Measurements from ENCODE around the gene P2RX2.

P2RX2 gene

GRCh38 chr12:132579744-132580143, 38.8 kb upstream of the P2RX2 start:
- no peak overlapping the region for H3K27ac Mint-ChIP-seq
- H3K36me3 Mint-ChIP-seq: peaks cover 77% of the 10 kb centered on the region
- no peaks in the 10 kb centered on the region for H3K27me3 Mint-ChIP-seq
- no peaks in the 10 kb centered on the region for H3K9me3 Mint-ChIP-seq
- ATAC-seq: no peak
- H3K4me3 Mint-ChIP-seq: no peak overlapping the region
- no peaks in the 10 kb centered on the region for H3K4me1 Mint-ChIP-seq

- Mint-ChIP-seq H3K4me3 (no peak overlapping the region), H3K27me3 (no peaks in the 10 kb centered on the region), H3K4me1 (no peaks in the 10 kb centered on the region), H3K9me3 (no peaks in the 10 kb centered on the region), H3K27ac (no peak overlapping the region), H3K36me3 (peaks cover 76% of the 10 kb centered on the region)
- ATAC-seq: no peak
Observed at GRCh38 chr12:132580701-132581292, 37.8 kb upstream of the P2RX2 start.

- no peak overlapping the region for H3K4me3 Mint-ChIP-seq
- H3K27ac Mint-ChIP-seq: no peak overlapping the region
- no peak for ATAC-seq
- no peaks in the 10 kb centered on the region for H3K9me3 Mint-ChIP-seq
- peaks cover 74% of the 10 kb centered on the region for H3K36me3 Mint-ChIP-seq
- H3K4me1 Mint-ChIP-seq: no peaks in the 10 kb centered on the region
- H3K27me3 Mint-ChIP-seq: no peaks in the 10 kb centered on the region
Observed at GRCh38 chr12:132581348-132582057, 37.1 kb upstream of the P2RX2 start.

GRCh38 chr12:132582058-132582420, 36.5 kb upstream of the P2RX2 start:
- Mint-ChIP-seq H3K36me3 (peaks cover 68% of the 10 kb centered on the region), H3K4me1 (no peaks in the 10 kb centered on the region), H3K27me3 (no peaks in the 10 kb centered on the region), H3K27ac (no peak overlapping the region), H3K9me3 (no peaks in the 10 kb centered on the region), H3K4me3 (no peak overlapping the region)
- ATAC-seq: no peak

GRCh38 chr12:132582582-132583410, 35.8 kb upstream of the P2RX2 start:
- H3K9me3 Mint-ChIP-seq: no peaks in the 10 kb centered on the region
- no peak overlapping the region for H3K27ac Mint-ChIP-seq
- no peaks in the 10 kb centered on the region for H3K27me3 Mint-ChIP-seq
- H3K4me3 Mint-ChIP-seq: no peak overlapping the region
- ATAC-seq: peak; percentile 8
- H3K4me1 Mint-ChIP-seq: no peaks in the 10 kb centered on the region
- H3K36me3 Mint-ChIP-seq: peaks cover 61% of the 10 kb centered on the region

GRCh38 chr12:132583411-132583710, 35.2 kb upstream of the P2RX2 start:
- no peak overlapping the region for H3K27ac Mint-ChIP-seq
- H3K36me3 Mint-ChIP-seq: peaks cover 57% of the 10 kb centered on the region
- ATAC-seq: peak; percentile 70
- H3K27me3 Mint-ChIP-seq: no peaks in the 10 kb centered on the region
- no peak overlapping the region for H3K4me3 Mint-ChIP-seq
- no peaks in the 10 kb centered on the region for H3K9me3 Mint-ChIP-seq
- no peaks in the 10 kb centered on the region for H3K4me1 Mint-ChIP-seq

GRCh38 chr12:132583736-132584135, 34.8 kb upstream of the P2RX2 start:
- Mint-ChIP-seq H3K4me1 (no peaks in the 10 kb centered on the region), H3K36me3 (peaks cover 54% of the 10 kb centered on the region), H3K27ac (no peak overlapping the region), H3K27me3 (no peaks in the 10 kb centered on the region), H3K9me3 (no peaks in the 10 kb centered on the region), H3K4me3 (no peak overlapping the region)
- ATAC-seq: no peak

GRCh38 chr12:132584429-132584828, 34.1 kb upstream of the P2RX2 start:
- no peak overlapping the region for H3K4me3 Mint-ChIP-seq
- H3K4me1 Mint-ChIP-seq: no peaks in the 10 kb centered on the region
- no peaks in the 10 kb centered on the region for H3K9me3 Mint-ChIP-seq
- no peaks in the 10 kb centered on the region for H3K27me3 Mint-ChIP-seq
- peaks cover 47% of the 10 kb centered on the region for H3K36me3 Mint-ChIP-seq
- ATAC-seq: no peak
- no peak overlapping the region for H3K27ac Mint-ChIP-seq

- H3K27me3 Mint-ChIP-seq: no peaks in the 10 kb centered on the region
- no peak overlapping the region for H3K27ac Mint-ChIP-seq
- H3K36me3 Mint-ChIP-seq: peaks cover 42% of the 10 kb centered on the region
- ATAC-seq: no peak
- H3K4me3 Mint-ChIP-seq: no peak overlapping the region
- no peaks in the 10 kb centered on the region for H3K9me3 Mint-ChIP-seq
- H3K4me1 Mint-ChIP-seq: no peaks in the 10 kb centered on the region
Observed at GRCh38 chr12:132585177-132585576, 33.4 kb upstream of the P2RX2 start.

- Mint-ChIP-seq H3K36me3 (peaks cover 29% of the 10 kb centered on the region), H3K27ac (no peak overlapping the region), H3K27me3 (no peaks in the 10 kb centered on the region), H3K4me1 (no peaks in the 10 kb centered on the region), H3K4me3 (no peak overlapping the region), H3K9me3 (no peaks in the 10 kb centered on the region)
- ATAC-seq: no peak
Observed at GRCh38 chr12:132586929-132587328, 31.6 kb upstream of the P2RX2 start.

- Mint-ChIP-seq H3K4me3 (no peak overlapping the region), H3K4me1 (no peaks in the 10 kb centered on the region), H3K9me3 (no peaks in the 10 kb centered on the region), H3K27me3 (peaks cover 8% of the 10 kb centered on the region), H3K27ac (no peak overlapping the region), H3K36me3 (peaks cover 21% of the 10 kb centered on the region)
- ATAC-seq: no peak
Observed at GRCh38 chr12:132587781-132588180, 30.8 kb upstream of the P2RX2 start.

GRCh38 chr12:132588319-132588718, 30.3 kb upstream of the P2RX2 start:
- Mint-ChIP-seq H3K36me3 (peaks cover 21% of the 10 kb centered on the region), H3K27me3 (peaks cover 13% of the 10 kb centered on the region), H3K4me1 (no peaks in the 10 kb centered on the region), H3K4me3 (no peak overlapping the region), H3K9me3 (no peaks in the 10 kb centered on the region), H3K27ac (no peak overlapping the region)
- ATAC-seq: no peak

- H3K27me3 Mint-ChIP-seq: peaks cover 20% of the 10 kb centered on the region
- no peak for ATAC-seq
- no peak overlapping the region for H3K27ac Mint-ChIP-seq
- no peak overlapping the region for H3K4me3 Mint-ChIP-seq
- peaks cover 6% of the 10 kb centered on the region for H3K4me1 Mint-ChIP-seq
- H3K36me3 Mint-ChIP-seq: peaks cover 15% of the 10 kb centered on the region
- no peaks in the 10 kb centered on the region for H3K9me3 Mint-ChIP-seq
Observed at GRCh38 chr12:132588821-132589669, 29.5 kb upstream of the P2RX2 start.

- Mint-ChIP-seq H3K36me3 (no peaks in the 10 kb centered on the region), H3K4me3 (no peak overlapping the region), H3K27me3 (peaks cover 24% of the 10 kb centered on the region), H3K27ac (no peak overlapping the region), H3K4me1 (peaks cover 15% of the 10 kb centered on the region), H3K9me3 (no peaks in the 10 kb centered on the region)
- no peak for ATAC-seq
Observed at GRCh38 chr12:132591107-132591935, 27.3 kb upstream of the P2RX2 start.

Measured in stimulated activated memory B cell treated with anti-CD40 and anti-IgM and Interleukin-4, amounts not matched to agents 10 μg/mL and 1 μg/mL and 100 μg/mL, for 72 hours (primary cell).